T-helper 2 cell treated with Interferon-gamma antibody and Interleukin-4, amounts not matched to agents 5 μg/mL and 100 μg/mL, for 36 hours (primary cell): ENCODE results near the gene CDC25B.
A peak's percentile ranks its signal among the peaks of the same experiment; 100 is the strongest.

Source experiments
- DNase-seq: peaks from one replicate; pipeline ENCODE4 v3.0.0; 2021; ENCODE audit warnings: low spot score
- H3K27ac Mint-ChIP-seq: one replicate; pipeline ENCODE4 v1.8.0; 2021; ENCODE audit warnings: mild to moderate bottlenecking, mixed read lengths
- H3K27me3 Mint-ChIP-seq: one replicate; pipeline ENCODE4 v1.8.0; 2021; ENCODE audit warnings: low read depth, mixed read lengths
- H3K36me3 Mint-ChIP-seq: one replicate; pipeline ENCODE4 v1.8.0; 2021; ENCODE audit warnings: low read depth, mixed read lengths
- H3K4me1 Mint-ChIP-seq: one replicate; pipeline ENCODE4 v1.8.0; 2021; ENCODE audit warnings: low read depth, mixed read lengths
- H3K4me3 Mint-ChIP-seq: one replicate; pipeline ENCODE4 v1.8.0; 2022; ENCODE audit warnings: mild to moderate bottlenecking, moderate library complexity, mixed read lengths
- H3K9me3 Mint-ChIP-seq: one replicate; pipeline ENCODE4 v1.8.0; 2021; ENCODE audit warnings: mixed read lengths

Gene CDC25B

DNA sequence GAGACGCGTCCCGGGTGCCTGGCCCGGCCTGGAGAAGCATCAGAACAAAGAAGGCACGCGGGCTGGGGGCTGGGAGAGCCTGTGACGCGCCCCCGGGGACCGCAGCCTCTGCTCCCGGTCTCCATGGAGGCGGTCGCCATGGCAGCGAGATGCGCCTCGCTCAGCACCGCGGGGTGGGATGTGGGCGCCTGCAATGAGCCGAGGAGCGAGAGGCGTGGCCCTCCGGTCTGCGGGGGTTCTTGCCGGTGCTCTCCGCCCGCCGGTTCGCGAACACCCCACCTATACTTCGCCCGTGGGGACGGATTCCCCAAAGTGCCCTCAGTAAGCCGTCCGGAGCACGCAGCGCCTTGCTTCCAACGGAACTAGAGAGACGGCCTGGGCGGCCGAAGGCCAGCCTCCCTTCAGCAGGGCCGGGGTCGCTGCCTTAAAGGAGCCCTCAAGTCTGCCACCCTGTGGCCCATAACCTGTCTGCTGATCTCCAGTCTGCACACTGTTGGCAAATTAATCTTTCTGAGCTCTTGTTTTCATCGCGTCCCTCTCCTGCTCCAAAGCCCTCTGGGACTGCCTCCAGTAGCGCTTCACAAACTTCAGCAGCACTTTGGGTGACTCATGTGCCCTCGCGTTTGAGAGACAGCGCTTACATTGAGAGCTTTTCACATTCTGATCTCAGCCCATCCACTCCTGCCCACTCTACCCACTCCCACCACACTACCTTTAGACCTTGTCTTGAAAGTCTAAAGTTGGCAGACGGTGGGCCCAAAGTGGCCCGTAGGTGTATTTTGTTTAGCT is 27.6 kb upstream of the CDC25B start:
- Mint-ChIP-seq H3K4me3 (peak overlapping the region; percentile 89), H3K4me1 (peaks cover 23% of the 10 kb centered on the region), H3K36me3 (no peaks in the 10 kb centered on the region), H3K27ac (peak overlapping the region; percentile 94), H3K9me3 (no peaks in the 10 kb centered on the region), H3K27me3 (peaks cover 8% of the 10 kb centered on the region)
- peak; percentile 80 for DNase-seq

DNA sequence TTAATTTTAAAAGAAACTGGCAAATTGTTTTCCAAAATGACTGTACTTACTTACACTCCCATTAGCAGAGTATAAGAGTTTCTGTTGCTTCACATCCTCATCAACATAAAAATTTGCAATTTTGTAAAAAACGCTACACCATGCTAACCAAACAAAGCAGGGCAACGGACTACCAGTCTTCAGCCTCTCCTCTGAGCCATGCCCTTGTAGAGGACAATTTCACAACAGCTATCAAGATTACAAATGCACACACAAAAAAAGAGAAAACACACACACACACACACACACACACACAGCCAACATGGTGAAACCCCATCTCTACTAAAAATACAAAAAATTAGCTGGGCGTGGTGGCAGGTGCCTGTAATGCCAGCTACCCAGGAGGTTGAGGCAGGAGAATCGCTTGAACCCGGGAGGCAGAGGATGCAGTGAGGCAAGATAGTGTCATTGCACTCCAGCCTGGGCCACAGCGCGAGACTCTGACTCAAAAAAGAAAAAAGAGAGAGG is 24.5 kb upstream of the CDC25B start:
- H3K4me1 Mint-ChIP-seq: peaks cover 14% of the 10 kb centered on the region
- H3K4me3 Mint-ChIP-seq: no peak overlapping the region
- H3K36me3 Mint-ChIP-seq: no peaks in the 10 kb centered on the region
- H3K27ac Mint-ChIP-seq: no peak overlapping the region
- DNase-seq: no peak
- no peaks in the 10 kb centered on the region for H3K9me3 Mint-ChIP-seq
- H3K27me3 Mint-ChIP-seq: peaks cover 8% of the 10 kb centered on the region

DNA sequence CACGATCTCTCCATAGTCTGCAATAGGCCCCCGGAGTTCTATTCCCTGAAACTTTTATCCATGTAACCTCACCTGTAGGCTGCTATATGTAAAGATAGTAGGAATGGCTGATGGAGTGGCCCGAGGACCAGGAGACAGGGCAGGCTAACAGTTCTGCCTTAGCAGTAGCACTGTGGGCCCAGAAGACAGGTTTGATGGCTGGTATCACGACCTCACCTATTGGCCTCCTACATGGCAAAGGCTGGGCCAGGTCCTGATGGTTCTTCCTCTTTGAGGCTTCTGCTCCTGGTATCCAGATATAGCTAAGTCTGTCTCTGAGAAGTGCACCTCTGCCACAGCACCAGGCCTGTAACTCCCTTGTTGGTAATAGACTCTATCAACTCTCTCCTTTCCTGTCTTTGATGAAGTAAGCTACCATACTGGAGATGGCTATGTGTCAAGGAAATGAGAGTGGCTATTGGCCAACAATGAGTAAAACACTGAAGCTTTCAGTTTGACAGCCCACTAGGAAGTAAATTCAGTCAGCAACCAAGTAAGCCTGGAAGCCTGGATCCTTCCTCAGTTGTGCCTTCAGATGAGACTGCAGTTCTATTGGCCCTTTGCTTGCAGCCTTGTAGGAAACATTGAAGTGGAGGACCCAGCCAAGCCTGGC is 20.5 kb upstream of the CDC25B start:
- peaks cover 31% of the 10 kb centered on the region for H3K27me3 Mint-ChIP-seq
- no peak overlapping the region for H3K27ac Mint-ChIP-seq
- no peak for DNase-seq
- no peaks in the 10 kb centered on the region for H3K9me3 Mint-ChIP-seq
- H3K4me1 Mint-ChIP-seq: peaks cover 22% of the 10 kb centered on the region
- no peak overlapping the region for H3K4me3 Mint-ChIP-seq
- H3K36me3 Mint-ChIP-seq: no peaks in the 10 kb centered on the region

GRCh38 chr20:3777381-3777715 is 18.8 kb upstream of the CDC25B start:
- H3K9me3 Mint-ChIP-seq: no peaks in the 10 kb centered on the region
- H3K4me3 Mint-ChIP-seq: peak overlapping the region; percentile 74
- no peak for DNase-seq
- H3K27me3 Mint-ChIP-seq: peaks cover 26% of the 10 kb centered on the region
- H3K36me3 Mint-ChIP-seq: no peaks in the 10 kb centered on the region
- no peak overlapping the region for H3K27ac Mint-ChIP-seq
- H3K4me1 Mint-ChIP-seq: peaks cover 32% of the 10 kb centered on the region

GRCh38 chr20:3777716-3778629 is 18.1 kb upstream of the CDC25B start:
- Mint-ChIP-seq H3K27me3 (peaks cover 24% of the 10 kb centered on the region), H3K27ac (no peak overlapping the region), H3K36me3 (peaks cover 2% of the 10 kb centered on the region), H3K4me3 (peak overlapping the region; percentile 74), H3K9me3 (no peaks in the 10 kb centered on the region), H3K4me1 (peaks cover 32% of the 10 kb centered on the region)
- DNase-seq: peak; percentile 43

DNA sequence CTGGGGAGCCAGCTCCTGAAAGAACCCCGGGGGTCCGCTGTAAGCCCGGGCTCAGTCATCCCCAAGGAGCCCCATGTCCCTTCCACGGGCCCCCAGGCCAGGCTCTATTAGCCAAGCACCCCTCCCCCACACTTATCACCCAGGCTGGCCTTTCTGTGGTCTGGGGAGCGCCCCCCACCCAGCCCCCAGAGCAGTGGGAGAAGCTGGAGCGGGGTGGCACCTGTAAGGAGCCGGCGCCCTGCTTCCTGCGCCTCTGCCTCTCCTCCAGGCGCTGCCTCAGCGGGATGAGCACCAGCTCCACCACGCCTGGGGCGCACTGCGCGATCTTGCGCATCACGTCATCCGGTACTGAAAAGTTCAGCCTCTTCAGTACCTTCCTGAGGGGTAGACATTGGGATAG is 17.1 kb upstream of the CDC25B start:
- Mint-ChIP-seq H3K27me3 (peaks cover 24% of the 10 kb centered on the region), H3K27ac (no peak overlapping the region), H3K36me3 (peaks cover 5% of the 10 kb centered on the region), H3K4me1 (peaks cover 38% of the 10 kb centered on the region), H3K9me3 (no peaks in the 10 kb centered on the region), H3K4me3 (peak overlapping the region; percentile 67)
- no peak for DNase-seq

DNA sequence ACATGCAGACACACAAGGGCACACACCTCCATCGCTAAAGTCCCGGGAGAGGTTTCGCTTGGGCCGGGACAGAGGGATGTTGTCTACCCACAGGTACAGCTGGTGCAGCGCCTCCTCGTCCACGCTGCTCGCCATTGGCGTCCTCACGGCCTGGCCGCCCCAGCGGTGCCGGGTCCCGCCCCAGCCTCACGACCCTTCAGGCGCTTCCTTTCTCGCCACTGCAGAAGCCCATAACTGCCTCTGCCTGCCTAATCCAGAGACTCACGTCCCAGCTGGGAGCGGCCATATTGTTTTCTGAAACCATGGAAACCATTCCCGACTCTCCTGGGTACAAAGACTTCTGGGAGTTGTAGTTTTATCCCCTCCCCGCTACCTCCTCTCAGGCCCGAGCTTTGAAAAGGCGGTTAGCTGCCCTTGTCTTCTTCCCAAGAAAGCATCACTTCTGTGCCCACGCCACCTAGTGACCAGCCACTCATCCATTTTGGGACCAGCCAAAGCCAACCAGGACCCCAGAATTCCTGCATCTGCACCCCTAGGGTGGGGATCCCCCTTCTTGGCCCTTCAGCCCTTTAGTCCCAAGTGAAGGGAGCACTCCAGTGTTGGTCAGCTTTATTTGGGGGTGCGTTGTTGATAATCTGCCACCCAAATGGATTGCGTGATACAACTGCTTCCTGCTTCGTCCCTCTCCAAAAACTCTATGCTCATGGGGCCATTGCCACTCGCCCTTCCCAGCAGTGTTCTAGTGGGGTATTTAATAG is 14.8 kb upstream of the CDC25B start, which contains the start of gene SPEF1:
SPEF1 (minus strand) TSS at position 296 of the 758 bp plus-strand sequence; CDS start at position 135, 161 bp downstream.
- peak within 1 kb of the TSS; percentile 44 for H3K4me3 Mint-ChIP-seq
- H3K36me3 Mint-ChIP-seq: peaks cover 11% of the 10 kb centered on the region
- H3K9me3 Mint-ChIP-seq: no peaks in the 10 kb centered on the region
- peak within 1 kb of the TSS; percentile 47 for H3K27ac Mint-ChIP-seq
- H3K4me1 Mint-ChIP-seq: peaks cover 45% of the 10 kb centered on the region
- peaks cover 24% of the 10 kb centered on the region for H3K27me3 Mint-ChIP-seq
- DNase-seq: peak; percentile 47

GRCh38 chr20:3782597-3782996 is 13.5 kb upstream of the CDC25B start:
- no peak overlapping the region for H3K4me3 Mint-ChIP-seq
- H3K27me3 Mint-ChIP-seq: peaks cover 20% of the 10 kb centered on the region
- peaks cover 11% of the 10 kb centered on the region for H3K36me3 Mint-ChIP-seq
- peaks cover 41% of the 10 kb centered on the region for H3K4me1 Mint-ChIP-seq
- no peak overlapping the region for H3K27ac Mint-ChIP-seq
- no peaks in the 10 kb centered on the region for H3K9me3 Mint-ChIP-seq
- DNase-seq: no peak

GRCh38 chr20:3783068-3783489 is 13.0 kb upstream of the CDC25B start:
- DNase-seq: no peak
- Mint-ChIP-seq H3K27me3 (peaks cover 20% of the 10 kb centered on the region), H3K27ac (peak overlapping the region; percentile 61), H3K9me3 (no peaks in the 10 kb centered on the region), H3K4me3 (peak overlapping the region; percentile 22), H3K4me1 (peaks cover 40% of the 10 kb centered on the region), H3K36me3 (peaks cover 11% of the 10 kb centered on the region)

- H3K27ac Mint-ChIP-seq: peak overlapping the region; percentile 61
- H3K4me1 Mint-ChIP-seq: peaks cover 43% of the 10 kb centered on the region
- H3K4me3 Mint-ChIP-seq: peak overlapping the region; percentile 22
- no peaks in the 10 kb centered on the region for H3K9me3 Mint-ChIP-seq
- DNase-seq: no peak
- peaks cover 11% of the 10 kb centered on the region for H3K36me3 Mint-ChIP-seq
- H3K27me3 Mint-ChIP-seq: peaks cover 17% of the 10 kb centered on the region
These were observed 12.5 kb upstream of the CDC25B start for GRCh38 chr20:3783511-3784195.

DNA sequence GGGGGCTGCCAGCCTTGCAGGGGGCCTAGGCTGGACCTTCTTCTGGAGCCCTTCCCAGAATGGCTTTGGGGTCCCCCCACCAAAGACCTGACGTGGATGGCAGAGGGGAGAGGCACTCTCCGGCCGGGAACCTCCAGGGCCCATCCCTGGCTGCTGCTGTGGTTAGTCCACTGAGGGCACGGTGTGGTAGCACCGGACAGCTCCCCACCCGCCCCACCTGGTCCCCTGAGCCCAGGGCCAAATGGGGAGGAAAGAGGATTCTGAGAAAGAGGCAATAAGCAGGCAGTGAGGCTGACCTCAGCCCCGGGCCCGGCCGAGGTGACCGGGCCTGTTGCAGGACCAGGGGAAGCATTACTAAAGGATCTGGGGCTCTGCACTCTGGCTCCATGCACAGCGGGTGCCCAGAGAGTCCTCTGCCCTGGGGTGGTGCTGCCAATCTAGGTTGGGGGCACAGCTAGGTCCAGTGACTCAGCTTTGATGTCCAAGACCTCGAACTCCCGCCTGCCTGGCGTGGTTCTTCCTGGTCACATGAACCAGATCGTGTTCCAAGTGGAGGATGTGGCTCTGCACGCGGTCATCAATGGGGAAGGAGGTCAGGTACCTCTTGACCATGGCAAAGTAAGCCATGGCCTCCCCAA is 11.8 kb upstream of the CDC25B start:
- DNase-seq: no peak
- no peak overlapping the region for H3K27ac Mint-ChIP-seq
- peaks cover 10% of the 10 kb centered on the region for H3K27me3 Mint-ChIP-seq
- peak overlapping the region; percentile 65 for H3K4me3 Mint-ChIP-seq
- peaks cover 12% of the 10 kb centered on the region for H3K36me3 Mint-ChIP-seq
- H3K9me3 Mint-ChIP-seq: no peaks in the 10 kb centered on the region
- H3K4me1 Mint-ChIP-seq: peaks cover 44% of the 10 kb centered on the region

DNA sequence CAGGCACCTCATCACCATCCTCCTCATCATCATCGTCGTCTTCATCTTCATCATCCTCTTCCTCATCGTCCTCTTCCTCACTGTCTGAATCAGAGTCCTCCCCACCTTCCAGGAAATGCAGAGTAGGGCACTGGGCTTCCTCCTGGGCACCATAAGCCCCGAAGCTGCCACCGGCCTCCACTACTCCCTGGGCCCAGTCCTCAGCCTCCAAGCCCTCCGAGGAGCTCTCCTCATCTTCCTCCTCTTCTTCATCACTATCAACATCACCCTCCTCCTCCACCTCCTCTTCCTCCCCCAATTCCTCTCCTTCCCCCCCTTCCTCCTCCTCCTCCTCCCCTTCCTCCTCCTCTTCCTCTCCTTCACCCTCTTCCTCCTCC is 11.3 kb upstream of the CDC25B start:
- Mint-ChIP-seq H3K27me3 (peaks cover 5% of the 10 kb centered on the region), H3K4me3 (peak overlapping the region; percentile 65), H3K4me1 (peaks cover 39% of the 10 kb centered on the region), H3K9me3 (no peaks in the 10 kb centered on the region), H3K36me3 (peaks cover 12% of the 10 kb centered on the region), H3K27ac (peak overlapping the region; percentile 27)
- no peak for DNase-seq
